Measurements from ENCODE around the gene FAM124A. TPM values are rescaled to one million over a fixed set of nuclear protein-coding genes. Genes with fewer than 3 reads are reported as not detected.

FAM124A gene, protein sequence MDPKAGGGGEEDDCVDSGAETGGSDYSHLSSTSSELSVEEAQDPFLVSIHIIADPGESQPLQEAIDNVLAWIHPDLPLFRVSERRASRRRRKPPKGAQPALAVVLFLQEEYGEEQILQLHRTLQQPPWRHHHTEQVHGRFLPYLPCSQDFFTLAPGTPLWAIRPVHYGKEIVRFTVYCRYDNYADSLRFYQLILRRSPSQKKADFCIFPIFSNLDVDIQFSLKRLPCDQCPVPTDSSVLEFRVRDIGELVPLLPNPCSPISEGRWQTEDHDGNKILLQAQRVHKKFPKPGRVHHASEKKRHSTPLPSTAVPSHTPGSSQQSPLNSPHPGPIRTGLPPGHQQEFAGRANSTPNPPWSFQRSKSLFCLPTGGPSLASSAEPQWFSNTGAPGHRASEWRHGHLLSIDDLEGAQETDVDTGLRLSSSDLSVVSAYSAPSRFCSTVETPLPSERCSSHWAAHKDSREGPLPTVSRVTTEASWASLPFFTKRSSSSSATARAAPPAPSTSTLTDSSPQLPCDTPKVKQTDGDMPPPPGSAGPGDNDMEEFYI
- under 1 TPM in 1 of 5 donors, not detected in 4; 0.09 TPM for total RNA-seq
- total RNA-seq (2013), result not detected
- total RNA-seq, result 0 to 0.32 (median 0.06) reads per million in 29 experiments

- peaks cover 43 to 51% of the 10 kb centered on the region in 2 donors for H3K27me3 Mint-ChIP-seq
- ChIA-PET CTCF (no interaction called here), POLR2A (no interaction called here)
- Histone ChIP-seq H3K27me3 (replicated peaks in 1 of 2; ENCODE audit: control insufficient read depth in 2 of 2, extremely low read depth in 1 of 2, insufficient read depth in 2 of 2, low read length in 1 of 2) (peaks cover 11 to 51% of the 10 kb centered on the region in 2 experiments), H3K9me3 (no peaks in the 10 kb centered on the region), H3K4me3 (ENCODE audit: control insufficient read depth in 1 of 2, extremely low read depth in 1 of 2, low read length in 1 of 2) (peak within 1 kb of the TSS; percentile 38 to 70), H3K36me3 (ENCODE audit: control insufficient read depth in 2 of 2, extremely low read depth in 1 of 2, insufficient read depth in 1 of 2, low read length in 1 of 2) (no peaks in the 10 kb centered on the region), H3K4me1 (ENCODE audit: control insufficient read depth in 1 of 2, extremely low read depth in 1 of 2, insufficient read depth in 2 of 2, low read length in 2 of 2) (peaks cover 0 to 10% of the 10 kb centered on the region in 2 experiments), H3K27ac (ENCODE audit: low read length) (no peak within 1 kb of the TSS)
- under 1% methylated on average over 106 of the region's 106 CpGs for WGBS (ENCODE audit: insufficient coverage)
- peak within 1 kb of the TSS; percentile 71 to 77 (median 74) for H3K4me3 Mint-ChIP-seq
- peaks cover 0 to 10% (median 6%) of the 10 kb centered on the region in 3 donors for H3K4me1 Mint-ChIP-seq
- H3K9me3 Mint-ChIP-seq, result no peaks in the 10 kb centered on the region
- no peak within 1 kb of the TSS for H3K27ac Mint-ChIP-seq
- DNase-seq, result peak in 16 of 35 experiments; percentile 1 to 42 (median 15)
- H3K36me3 Mint-ChIP-seq, result no peaks in the 10 kb centered on the region
- ATAC-seq (replicated peaks in 1 of 4), result peak; percentile 77 to 87 (median 78)
Observed at GRCh38 chr13:51222037-51222685, at the start of gene FAM124A. TSS of gene FAM124A (plus strand) at chr13:51222398. CDS start at chr13:51222502, 104 bp downstream.

- Mint-ChIP-seq H3K27me3 (peaks cover 19 to 29% of the 10 kb centered on the region in 2 donors), H3K9me3 (peaks cover 0 to 3% (median 0%) of the 10 kb centered on the region in 3 donors), H3K27ac (no peak overlapping the region), H3K4me3 (no peak overlapping the region), H3K4me1 (no peaks in the 10 kb centered on the region), H3K36me3 (no peaks in the 10 kb centered on the region)
- no peak overlapping the region for H3K4me3 ChIP-seq (ENCODE audit: control insufficient read depth in 1 of 2, extremely low read depth in 1 of 2, low read length in 1 of 2)
- no peaks in the 10 kb centered on the region for H3K4me1 ChIP-seq (ENCODE audit: control insufficient read depth in 1 of 2, extremely low read depth in 1 of 2, insufficient read depth in 2 of 2, low read length in 2 of 2)
- H3K27me3 ChIP-seq (replicated peaks in 1 of 2; ENCODE audit: control insufficient read depth in 2 of 2, extremely low read depth in 1 of 2, insufficient read depth in 2 of 2, low read length in 1 of 2), result peaks cover 0 to 3% of the 10 kb centered on the region in 2 experiments
- CTCF ChIA-PET, result interaction anchor here in 1 of 2 donors (0.7 kb wide), 1 partner anchor 103 kb away, joined by 3 read pairs; no protein-coding TSS in a partner anchor
- DNase-seq (no peak), ATAC-seq (replicated peaks in 1 of 4) (no peak)
- H3K9me3 ChIP-seq, result no peaks in the 10 kb centered on the region
- H3K36me3 ChIP-seq (ENCODE audit: control insufficient read depth in 2 of 2, extremely low read depth in 1 of 2, insufficient read depth in 1 of 2, low read length in 1 of 2), result no peaks in the 10 kb centered on the region
- WGBS (ENCODE audit: insufficient coverage), result 97% methylated on average over 8 of the region's 8 CpGs
- POLR2A ChIA-PET, result no interaction called here
- H3K27ac ChIP-seq (ENCODE audit: low read length), result no peak overlapping the region
Observed at GRCh38 chr13:51175021-51175420, 47.2 kb upstream of the FAM124A start.

DNA sequence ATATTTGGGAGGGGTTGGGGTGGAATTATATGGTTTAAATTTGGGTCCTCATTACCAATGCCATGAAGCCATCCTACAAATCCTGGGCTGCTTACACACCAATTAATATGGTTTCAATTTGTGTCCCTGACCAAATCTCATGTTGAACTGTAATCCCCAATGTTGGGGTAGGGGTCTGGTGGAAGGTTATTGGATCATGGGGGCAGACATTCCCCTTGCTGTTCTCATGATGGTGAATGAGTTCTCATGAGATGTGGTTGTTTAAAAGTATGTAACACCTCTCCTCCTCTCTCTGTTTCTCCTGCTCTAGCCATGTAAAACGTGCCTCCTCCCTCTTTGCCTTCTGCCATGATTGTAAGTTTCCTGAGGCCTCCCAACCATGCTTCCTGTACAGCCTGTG is 46.6 kb upstream of the FAM124A start:
- POLR2A ChIA-PET, result no interaction called here
- no peak overlapping the region for H3K4me3 ChIP-seq (ENCODE audit: control insufficient read depth in 1 of 2, extremely low read depth in 1 of 2, low read length in 1 of 2)
- peaks cover 23 to 28% of the 10 kb centered on the region in 2 donors for H3K27me3 Mint-ChIP-seq
- ATAC-seq (replicated peaks in 1 of 4) (no peak), DNase-seq (no peak)
- no peak overlapping the region for H3K27ac ChIP-seq (ENCODE audit: low read length)
- H3K27me3 ChIP-seq (replicated peaks in 1 of 2; ENCODE audit: control insufficient read depth in 2 of 2, extremely low read depth in 1 of 2, insufficient read depth in 2 of 2, low read length in 1 of 2), result peaks cover 0 to 3% of the 10 kb centered on the region in 2 experiments
- no peaks in the 10 kb centered on the region for H3K36me3 ChIP-seq (ENCODE audit: control insufficient read depth in 2 of 2, extremely low read depth in 1 of 2, insufficient read depth in 1 of 2, low read length in 1 of 2)
- CTCF ChIA-PET, result no interaction called here
- H3K4me1 ChIP-seq (ENCODE audit: control insufficient read depth in 1 of 2, extremely low read depth in 1 of 2, insufficient read depth in 2 of 2, low read length in 2 of 2), result no peaks in the 10 kb centered on the region
- no peak overlapping the region for H3K27ac Mint-ChIP-seq
- H3K4me1 Mint-ChIP-seq, result no peaks in the 10 kb centered on the region
- H3K9me3 ChIP-seq, result no peaks in the 10 kb centered on the region
- H3K9me3 Mint-ChIP-seq, result peaks cover 0 to 3% (median 0%) of the 10 kb centered on the region in 3 donors
- no CpG with 5 or more reads among the region's 1 CpG for WGBS (ENCODE audit: insufficient coverage)
- no peak overlapping the region for H3K4me3 Mint-ChIP-seq
- H3K36me3 Mint-ChIP-seq, result no peaks in the 10 kb centered on the region

GRCh38 chr13:51177188-51177587 is 45.0 kb upstream of the FAM124A start:
- peaks cover 0 to 3% (median 0%) of the 10 kb centered on the region in 3 donors for H3K9me3 Mint-ChIP-seq
- H3K4me1 Mint-ChIP-seq, result no peaks in the 10 kb centered on the region
- ATAC-seq (replicated peaks in 1 of 4), result no peak
- H3K4me3 Mint-ChIP-seq, result no peak overlapping the region
- peaks cover 21% of the 10 kb centered on the region in 2 donors for H3K27me3 Mint-ChIP-seq
- CTCF ChIA-PET, result no interaction called here
- Histone ChIP-seq H3K36me3 (ENCODE audit: control insufficient read depth in 2 of 2, extremely low read depth in 1 of 2, insufficient read depth in 1 of 2, low read length in 1 of 2) (no peaks in the 10 kb centered on the region), H3K27ac (ENCODE audit: low read length) (no peak overlapping the region), H3K4me3 (ENCODE audit: control insufficient read depth in 1 of 2, extremely low read depth in 1 of 2, low read length in 1 of 2) (no peak overlapping the region), H3K4me1 (ENCODE audit: control insufficient read depth in 1 of 2, extremely low read depth in 1 of 2, insufficient read depth in 2 of 2, low read length in 2 of 2) (no peaks in the 10 kb centered on the region), H3K27me3 (replicated peaks in 1 of 2; ENCODE audit: control insufficient read depth in 2 of 2, extremely low read depth in 1 of 2, insufficient read depth in 2 of 2, low read length in 1 of 2) (peaks cover 0 to 3% of the 10 kb centered on the region in 2 experiments), H3K9me3 (no peaks in the 10 kb centered on the region)
- DNase-seq, result no peak
- WGBS (ENCODE audit: insufficient coverage), result no CpG with 5 or more reads among the region's 1 CpG
- H3K27ac Mint-ChIP-seq, result no peak overlapping the region
- POLR2A ChIA-PET, result no interaction called here
- no peaks in the 10 kb centered on the region for H3K36me3 Mint-ChIP-seq

GRCh38 chr13:51178456-51179074 is 43.6 kb upstream of the FAM124A start:
- H3K4me1 Mint-ChIP-seq, result no peaks in the 10 kb centered on the region
- peaks cover 21 to 26% of the 10 kb centered on the region in 2 donors for H3K27me3 Mint-ChIP-seq
- H3K4me3 ChIP-seq (ENCODE audit: control insufficient read depth in 1 of 2, extremely low read depth in 1 of 2, low read length in 1 of 2), result no peak overlapping the region
- peaks cover 0 to 3% (median 0%) of the 10 kb centered on the region in 3 donors for H3K9me3 Mint-ChIP-seq
- ATAC-seq (replicated peaks in 1 of 4) (no peak), DNase-seq (no peak)
- no peak overlapping the region for H3K4me3 Mint-ChIP-seq
- ChIA-PET CTCF (no interaction called here), POLR2A (no interaction called here)
- H3K36me3 ChIP-seq (ENCODE audit: control insufficient read depth in 2 of 2, extremely low read depth in 1 of 2, insufficient read depth in 1 of 2, low read length in 1 of 2), result no peaks in the 10 kb centered on the region
- H3K27ac Mint-ChIP-seq, result no peak overlapping the region
- no peaks in the 10 kb centered on the region for H3K4me1 ChIP-seq (ENCODE audit: control insufficient read depth in 1 of 2, extremely low read depth in 1 of 2, insufficient read depth in 2 of 2, low read length in 2 of 2)
- WGBS (ENCODE audit: insufficient coverage), result no CpG with 5 or more reads among the region's 4 CpGs
- H3K36me3 Mint-ChIP-seq, result no peaks in the 10 kb centered on the region
- no peak overlapping the region for H3K27ac ChIP-seq (ENCODE audit: low read length)
- H3K9me3 ChIP-seq, result no peaks in the 10 kb centered on the region
- peaks cover 0 to 3% of the 10 kb centered on the region in 2 experiments for H3K27me3 ChIP-seq (replicated peaks in 1 of 2; ENCODE audit: control insufficient read depth in 2 of 2, extremely low read depth in 1 of 2, insufficient read depth in 2 of 2, low read length in 1 of 2)

DNA sequence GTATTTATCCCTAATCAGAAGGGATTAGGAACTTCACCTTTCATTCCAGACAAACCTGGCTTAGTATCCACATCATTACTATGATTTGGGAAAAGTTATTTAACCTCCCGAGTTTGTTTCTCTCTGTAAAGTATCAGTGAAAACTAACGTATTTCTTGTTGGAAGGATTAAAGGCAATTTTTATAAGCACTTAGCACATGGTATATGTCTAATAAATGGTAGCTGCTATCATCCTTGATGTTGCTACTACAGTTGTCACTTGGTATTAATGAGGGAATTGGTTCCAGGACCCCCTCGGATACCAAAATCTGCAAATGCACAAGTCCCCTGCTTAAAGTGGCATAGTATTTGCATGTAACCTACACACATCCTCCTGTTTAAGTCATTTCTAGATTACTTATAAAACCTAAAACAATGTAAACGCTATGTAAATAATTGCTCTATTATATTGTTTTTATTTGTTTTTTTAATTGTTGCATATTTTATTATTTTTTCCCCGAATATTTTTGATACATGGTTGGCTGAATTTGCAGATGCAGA is 42.7 kb upstream of the FAM124A start:
- ChIA-PET CTCF (no interaction called here), POLR2A (no interaction called here)
- Histone ChIP-seq H3K9me3 (no peaks in the 10 kb centered on the region), H3K27me3 (replicated peaks in 1 of 2; ENCODE audit: control insufficient read depth in 2 of 2, extremely low read depth in 1 of 2, insufficient read depth in 2 of 2, low read length in 1 of 2) (peaks cover 0 to 3% of the 10 kb centered on the region in 2 experiments), H3K4me1 (ENCODE audit: control insufficient read depth in 1 of 2, extremely low read depth in 1 of 2, insufficient read depth in 2 of 2, low read length in 2 of 2) (no peaks in the 10 kb centered on the region), H3K27ac (ENCODE audit: low read length) (no peak overlapping the region), H3K36me3 (ENCODE audit: control insufficient read depth in 2 of 2, extremely low read depth in 1 of 2, insufficient read depth in 1 of 2, low read length in 1 of 2) (no peaks in the 10 kb centered on the region), H3K4me3 (ENCODE audit: control insufficient read depth in 1 of 2, extremely low read depth in 1 of 2, low read length in 1 of 2) (no peak overlapping the region)
- DNase-seq, result no peak
- Mint-ChIP-seq H3K9me3 (peaks cover 0 to 3% (median 0%) of the 10 kb centered on the region in 3 donors), H3K4me1 (no peaks in the 10 kb centered on the region), H3K27me3 (peaks cover 25 to 31% of the 10 kb centered on the region in 2 donors), H3K4me3 (no peak overlapping the region), H3K36me3 (no peaks in the 10 kb centered on the region), H3K27ac (no peak overlapping the region)
- WGBS (ENCODE audit: insufficient coverage), result no CpG with 5 or more reads among the region's 5 CpGs
- no peak for ATAC-seq (replicated peaks in 1 of 4)
